IMR-90 (cell line): ENCODE results near the gene TTC21B. TPM values are rescaled to one million over a fixed set of nuclear protein-coding genes. Genes with fewer than 3 reads are reported as not detected.

Experiments used
- ATAC-seq: fragments of 200-7000 bp; cut with Tn5 transposase; 2 replicates; pipeline ENCODE4 v1.9.1; 2020; ENCODE audit warnings: low read depth, mild to moderate bottlenecking, moderate library complexity
- BruUV-seq: library from RNA; stranded (reverse); fragments of 400-500 nt; replicated peaks from 2 replicates; lab custom pipeline; 2021; lab: Mats Ljungman, UMichigan
- CTCF ChIA-PET: fragments of 300-600 bp; formaldehyde crosslinking; extraction: SDS; loops from one replicate; lab custom pipeline; 2021; ENCODE audit warnings: antibody characterized with exemption; lab: Yijun Ruan, JAX
- POLR2A ChIA-PET: fragments of 300-600 bp; sonication (Branson Sonifier 250); formaldehyde crosslinking; loops from one replicate; lab custom pipeline; 2022; ENCODE audit warnings: antibody characterized with exemption; ENCODE audit not compliant: unreplicated experiment; lab: Charles Lee
- DNase-seq: peaks from one replicate; pipeline ENCODE4 v3.0.0; 2013
- H2AFZ ChIP-seq: replicated peaks from 2 replicates; pipeline ENCODE3; 2013; ENCODE audit warnings: low read length, mild to moderate bottlenecking; ENCODE audit not compliant: poor library complexity
- H2AK5ac ChIP-seq: 2 replicates; pipeline ENCODE4 v1.6.1; 2013; ENCODE audit warnings: low read depth, low read length, inconsistent platforms
- H2AK9ac ChIP-seq: replicated peaks from 2 replicates; pipeline ENCODE3; 2013; ENCODE audit warnings: mild to moderate bottlenecking, low read depth, low read length, moderate library complexity; ENCODE audit not compliant: poor library complexity
- H2BK120ac ChIP-seq: 2 replicates; pipeline ENCODE4 v1.6.1; 2013; ENCODE audit warnings: low read depth, low read length, inconsistent platforms
- H2BK15ac ChIP-seq: 3 replicates; pipeline ENCODE4 v1.6.1; 2013; ENCODE audit warnings: low read depth, low read length, inconsistent platforms
- H2BK20ac ChIP-seq: 2 replicates; pipeline ENCODE4 v1.6.1; 2013; ENCODE audit warnings: low read depth, mild to moderate bottlenecking, inconsistent platforms, low read length, moderate library complexity
- H2BK5ac ChIP-seq: 2 replicates; pipeline ENCODE4 v1.6.1; 2013; ENCODE audit warnings: mild to moderate bottlenecking, low read depth, low read length, inconsistent platforms; ENCODE audit not compliant: poor library complexity, severe bottlenecking
- H3K14ac ChIP-seq: replicated peaks from 2 replicates; pipeline ENCODE4 v1.6.1; 2013; ENCODE audit warnings: low read depth, low read length, inconsistent platforms
- H3K18ac ChIP-seq: 2 replicates; pipeline ENCODE4 v1.6.1; 2013; ENCODE audit warnings: low read depth, low read length, control low read depth
- H3K23ac ChIP-seq: 2 replicates; pipeline ENCODE4 v1.6.1; 2013; ENCODE audit warnings: low read depth, low read length, inconsistent platforms
- H3K27ac ChIP-seq: 2 replicates; pipeline ENCODE4 v1.5.1; 2013; ENCODE audit warnings: mild to moderate bottlenecking, control low read depth, low read length; ENCODE audit not compliant: insufficient read depth
- H3K27me3 ChIP-seq: 2 replicates; pipeline ENCODE4 v1.6.1; 2013; ENCODE audit warnings: low read length; ENCODE audit not compliant: control insufficient read depth, insufficient read depth
- H3K36me3 ChIP-seq: 2 replicates; pipeline ENCODE4 v1.6.1; 2013; ENCODE audit warnings: low read length, mixed read lengths; ENCODE audit not compliant: control insufficient read depth, insufficient read depth
- H3K4ac ChIP-seq: 2 replicates; pipeline ENCODE4 v1.6.1; 2013; ENCODE audit warnings: low read depth, low read length, inconsistent platforms
- H3K4me1 ChIP-seq: 2 replicates; pipeline ENCODE4 v1.6.1; 2013; ENCODE audit warnings: low read length, mixed read lengths; ENCODE audit not compliant: control insufficient read depth, insufficient read depth
- H3K4me2 ChIP-seq: 2 replicates; pipeline ENCODE4 v1.6.1; 2013; ENCODE audit warnings: low read depth, mild to moderate bottlenecking, control low read depth, low read length, moderate library complexity
- H3K4me3 ChIP-seq: 2 replicates; pipeline ENCODE4 v1.5.1; 2013; ENCODE audit warnings: low read depth, mild to moderate bottlenecking, control low read depth, low read length, moderate library complexity; ENCODE audit not compliant: insufficient read depth
- H3K56ac ChIP-seq: 2 replicates; pipeline ENCODE4 v1.6.1; 2013; ENCODE audit warnings: low read length, inconsistent platforms; ENCODE audit not compliant: insufficient read depth; ENCODE audit errors: extremely low read depth
- H3K79me1 ChIP-seq, 2 experiments: 2 replicates each; pipeline ENCODE4 v1.6.1; 2013; ENCODE audit warnings: low read length in 2 of 2, inconsistent platforms in 1 of 2, low read depth in 1 of 2
- H3K9ac ChIP-seq: 2 replicates; pipeline ENCODE4 v1.6.1; 2013; ENCODE audit warnings: low read depth, low read length, control low read depth
- H3K9me1 ChIP-seq: 2 replicates; pipeline ENCODE4 v1.6.1; 2013; ENCODE audit warnings: low read length, inconsistent platforms; ENCODE audit not compliant: insufficient read depth
- H3K9me3 ChIP-seq: 2 replicates; pipeline ENCODE4 v1.6.1; 2013; ENCODE audit warnings: low read length; ENCODE audit not compliant: control insufficient read depth, insufficient read depth
- H4K20me1 ChIP-seq: 2 replicates; pipeline ENCODE4 v1.6.1; 2013; ENCODE audit warnings: low read length, inconsistent platforms; ENCODE audit not compliant: insufficient read depth
- H4K5ac ChIP-seq: 2 replicates; pipeline ENCODE4 v1.6.1; 2013; ENCODE audit warnings: mild to moderate bottlenecking, low read depth, low read length, control low read depth
- H4K8ac ChIP-seq, 2 experiments: 2 replicates each; pipeline ENCODE4 v1.6.1; 2013; ENCODE audit warnings: low read depth in 2 of 2, low read length in 2 of 2, control low read depth in 1 of 2, inconsistent platforms in 1 of 2
- H4K91ac ChIP-seq: 2 replicates; pipeline ENCODE4 v1.6.1; 2013; ENCODE audit warnings: low read depth, low read length, inconsistent platforms; ENCODE audit not compliant: insufficient read depth
- BHLHE40 ChIP-seq: fragments of 150-350 bp; IDR thresholded peaks from 2 replicates; pipeline ENCODE4 v1.6.1; 2016; ENCODE audit warnings: mild to moderate bottlenecking, low read depth, low read length
- CHD1 ChIP-seq: IDR thresholded peaks from 2 replicates; pipeline ENCODE4 v1.6.1; 2012; ENCODE audit warnings: low read depth, low read length, improper control_type of control experiment
- MXI1 ChIP-seq: IDR thresholded peaks from 2 replicates; pipeline ENCODE4 v1.6.1; 2012; ENCODE audit warnings: low read depth, mild to moderate bottlenecking, low read length, moderate library complexity, borderline replicate concordance
- POLR2A ChIP-seq: IDR thresholded peaks from 2 replicates; pipeline ENCODE4 v1.6.1; 2012; ENCODE audit warnings: mild to moderate bottlenecking, low read depth, low read length
- dilution Hi-C: fragments of 300-500 bp; cut with HindIII; formaldehyde crosslinking; loops from one replicate; pipeline ENCODE4 v1.14.3; 2018; ENCODE audit warnings: low sequenced_read_pairs; ENCODE audit not compliant: unreplicated experiment
- in situ Hi-C: fragments of 300-500 bp; cut with MboI; formaldehyde crosslinking; loops from 3 replicates; pipeline ENCODE4 v1.14.3; 2019; ENCODE audit warnings: low sequenced_read_pairs, inconsistent platforms, mixed read lengths
- intact Hi-C: fragments of 100-400 bp; cut with micrococcal nuclease; formaldehyde crosslinking; loops from 2 replicates; pipeline ENCODE4 v1.10.0; 2022
- polyA plus RNA-seq, 3 experiments: library from polyadenylated mRNA; depleted of rRNA; stranded (reverse); fragments of >200 nt; gene quantifications; 2 replicates each; pipeline ENCODE4 v1.2.3, GENCODE V29; 2012; ENCODE audit warnings: low replicate concordance in 1 of 3
- total RNA-seq: library from RNA; depleted of rRNA; stranded (reverse); fragments of >200 nt; gene quantifications from 2 replicates; pipeline ENCODE4 v1.2.3, GENCODE V29; 2012
- TF ChIP-seq, protein P1 (sequence below): fragments of 150-350 bp; IDR thresholded peaks from 2 replicates; pipeline ENCODE4 v1.6.1; 2016; ENCODE audit warnings: low read depth, mild to moderate bottlenecking, low read length, moderate library complexity, borderline replicate concordance

TTC21B gene
- total and polyA plus RNA-seq, 2 of the 4 experiments (the other 2 are of a cell fraction): 8.0 to 17.2 TPM

DNA sequence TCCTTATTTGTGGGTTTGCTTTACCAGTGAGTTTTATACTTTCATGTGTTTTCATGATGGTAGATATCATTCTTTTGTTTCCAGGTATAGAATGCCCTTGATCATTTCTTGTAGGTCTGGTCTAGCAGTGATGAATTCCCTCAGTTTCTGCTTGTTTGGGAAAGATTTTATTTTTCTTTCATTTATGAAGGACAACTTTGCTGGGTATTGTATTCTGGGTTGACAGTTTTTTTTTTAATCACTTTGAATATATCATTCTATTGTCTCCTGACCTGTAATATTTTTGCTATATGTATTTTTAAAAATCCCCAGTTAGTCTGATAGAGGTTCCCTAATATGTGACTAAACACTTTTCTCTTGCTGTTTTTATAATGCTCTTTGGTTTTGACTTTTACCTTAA is 101.2 kb downstream of the TTC21B start:
- DNase-seq: no peak
- H3K9me3 ChIP-seq: 0 out of 2 replicates have a peak, but pooled peaks cover 3% of the 10 kb centered on the region
- intact Hi-C loops: no loop called here
- H2BK20ac ChIP-seq: no peak overlapping the region
- H2AFZ ChIP-seq: no peak overlapping the region
- H3K36me3 ChIP-seq: no peaks in the 10 kb centered on the region
- POLR2A ChIA-PET: no interaction called here
- no peaks in the 10 kb centered on the region for H3K79me1 ChIP-seq
- H3K4ac ChIP-seq: no peak overlapping the region
- no peak overlapping the region for H2AK5ac ChIP-seq
- H2AK9ac ChIP-seq: no peak overlapping the region
- H4K91ac ChIP-seq: no peak overlapping the region
- dilution Hi-C loops: no loop called here
- H3K9ac ChIP-seq: no peak overlapping the region
- no peak overlapping the region for H2BK5ac ChIP-seq
- H3K4me1 ChIP-seq: peaks cover 5% of the 10 kb centered on the region
- no peak overlapping the region for H2BK120ac ChIP-seq
- H3K18ac ChIP-seq: no peak overlapping the region
- no peak overlapping the region for H3K4me3 ChIP-seq
- H3K4me2 ChIP-seq: no peak overlapping the region
- no peak overlapping the region for H3K27ac ChIP-seq
- H4K8ac ChIP-seq: no peak overlapping the region
- no peaks in the 10 kb centered on the region for H3K27me3 ChIP-seq
- TF ChIP-seq, protein P1, sequence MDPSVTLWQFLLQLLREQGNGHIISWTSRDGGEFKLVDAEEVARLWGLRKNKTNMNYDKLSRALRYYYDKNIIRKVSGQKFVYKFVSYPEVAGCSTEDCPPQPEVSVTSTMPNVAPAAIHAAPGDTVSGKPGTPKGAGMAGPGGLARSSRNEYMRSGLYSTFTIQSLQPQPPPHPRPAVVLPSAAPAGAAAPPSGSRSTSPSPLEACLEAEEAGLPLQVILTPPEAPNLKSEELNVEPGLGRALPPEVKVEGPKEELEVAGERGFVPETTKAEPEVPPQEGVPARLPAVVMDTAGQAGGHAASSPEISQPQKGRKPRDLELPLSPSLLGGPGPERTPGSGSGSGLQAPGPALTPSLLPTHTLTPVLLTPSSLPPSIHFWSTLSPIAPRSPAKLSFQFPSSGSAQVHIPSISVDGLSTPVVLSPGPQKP: no peak
- TF ChIP-seq POLR2A: no peak
- TF ChIP-seq BHLHE40: no peak
- TF ChIP-seq MXI1: no peak
- TF ChIP-seq CHD1: no peak
- CTCF ChIA-PET: no interaction called here
- H3K56ac ChIP-seq: no peak overlapping the region
- no peak overlapping the region for H4K5ac ChIP-seq
- no peak overlapping the region for H3K14ac ChIP-seq
- H3K23ac ChIP-seq: no peak overlapping the region
- in situ Hi-C loops: no loop called here
- no TSS peak for BruUV-seq
- H4K20me1 ChIP-seq: no peaks in the 10 kb centered on the region
- H3K9me1 ChIP-seq: no peaks in the 10 kb centered on the region
- no peak for ATAC-seq
- H2BK15ac ChIP-seq: no peak overlapping the region
